ENCODE data around the gene KCNMB2.
"Not testable (repeated sequence)": the region's sequence is repeated elsewhere in the genome, so short reads cannot be mapped to it uniquely, and the experiment has no call there.

KCNMB2 gene

GRCh38 chr3:178856804-178857203 is 320.6 kb downstream of the KCNMB2 start:
- DNase-seq: no peak

GRCh38 chr3:178859386-178859785 is 323.1 kb downstream of the KCNMB2 start:
- no peak for DNase-seq

GRCh38 chr3:178859900-178860436 is 323.7 kb downstream of the KCNMB2 start:
- DNase-seq: not testable (repeated sequence)

DNA sequence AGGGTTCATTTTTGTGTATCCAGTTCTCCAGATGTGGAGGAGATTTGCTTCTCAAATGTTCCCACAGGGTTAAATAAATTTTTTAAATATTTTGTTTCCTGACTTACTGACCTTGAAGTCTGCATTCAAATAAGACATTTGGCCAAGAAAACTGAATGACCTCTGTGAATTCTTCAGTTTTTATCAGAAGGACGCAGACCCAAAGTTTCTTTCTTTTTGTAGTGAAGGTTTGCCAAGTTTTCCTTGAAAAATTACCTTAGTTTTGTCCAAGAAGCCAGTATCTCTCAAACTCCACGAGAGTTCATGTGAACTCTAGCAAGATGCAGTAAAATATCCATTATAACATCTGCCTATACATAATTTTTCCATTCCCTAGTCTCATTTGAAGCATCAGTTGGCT is 332.4 kb downstream of the KCNMB2 start:
- DNase-seq: no peak

GRCh38 chr3:178870085-178870484 is 333.8 kb downstream of the KCNMB2 start:
- no peak for DNase-seq

DNA sequence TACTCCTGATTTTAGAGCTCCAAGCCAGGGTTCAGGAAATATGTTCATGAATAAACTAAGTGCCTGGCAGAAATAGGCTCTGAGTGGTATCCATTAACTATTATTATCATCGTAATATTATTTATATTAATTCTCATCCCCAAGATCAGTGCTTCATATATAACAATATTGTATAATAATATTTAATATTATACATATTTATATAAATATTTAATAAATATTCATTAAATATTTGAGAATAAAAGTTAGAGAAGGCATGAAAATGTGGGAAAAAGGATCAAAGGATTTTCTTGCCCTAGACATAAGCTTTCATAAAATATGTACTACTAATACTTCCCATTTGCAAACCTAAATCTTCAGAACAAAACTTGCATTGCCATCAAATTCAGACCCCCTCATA is 338.9 kb downstream of the KCNMB2 start:
- no peak for DNase-seq

DNA sequence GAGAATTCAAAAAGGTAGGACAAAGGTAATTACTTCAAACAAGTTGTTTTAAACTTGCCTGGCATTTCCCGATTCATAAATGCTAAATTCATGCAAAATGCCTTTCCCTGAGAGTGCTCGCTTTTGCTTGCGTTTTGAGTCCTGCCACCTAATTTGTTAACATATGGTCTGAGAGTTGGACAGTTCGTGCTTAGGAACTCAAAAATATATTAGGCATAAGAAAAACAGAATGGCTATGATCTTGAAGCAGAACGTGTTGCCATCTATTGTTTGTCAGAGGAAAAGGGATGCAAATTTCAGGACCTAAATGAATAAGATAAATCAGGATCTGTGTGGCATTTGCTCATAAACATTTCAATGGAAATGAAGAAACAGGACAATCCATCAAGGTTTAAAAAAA is 339.6 kb downstream of the KCNMB2 start:
- no peak for DNase-seq

- DNase-seq: no peak
Observed at GRCh38 chr3:178880274-178880673, 344.0 kb downstream of the KCNMB2 start.

Data from nucleus accumbens (tissue), 56 donors.